ENCODE results near the gene RAB5B. TPM values are rescaled to one million over a fixed set of nuclear protein-coding genes. Genes with fewer than 3 reads are reported as not detected.

RAB5B gene
- total RNA-seq, 1 experiment from 2014 or later = 44.5 TPM

DNA sequence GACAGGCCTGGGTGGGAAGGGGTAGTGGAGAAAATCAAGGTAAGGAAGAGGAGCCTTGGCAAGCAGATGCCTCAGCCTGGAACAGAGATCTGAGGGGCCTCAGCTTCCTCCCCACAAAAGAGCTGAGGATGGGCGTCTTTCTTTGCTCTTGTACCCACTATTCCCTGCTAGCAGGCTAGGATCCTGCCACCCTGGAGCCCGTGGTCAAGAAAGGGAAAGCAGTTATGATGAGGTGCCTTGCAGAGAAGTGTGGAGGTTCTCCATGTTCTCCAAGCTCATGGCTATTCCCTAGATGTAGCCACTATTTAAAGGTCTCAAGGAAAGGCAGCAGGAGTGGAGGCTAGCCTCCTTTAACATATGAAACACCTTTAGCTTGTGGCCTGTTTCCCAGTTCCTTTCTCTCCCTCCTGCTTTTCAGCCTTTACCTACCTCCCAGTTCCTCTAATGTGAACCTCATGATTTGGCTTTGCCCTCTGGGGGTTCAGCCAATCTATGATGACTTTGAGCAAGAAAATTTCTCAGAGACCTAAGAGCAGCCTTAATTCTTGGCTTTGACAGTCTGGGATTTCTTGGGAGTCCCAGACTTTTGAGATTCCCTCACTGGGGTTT lies 48.1 kb downstream of the RAB5B start (continued):
- TF ChIP-seq, protein P1, sequence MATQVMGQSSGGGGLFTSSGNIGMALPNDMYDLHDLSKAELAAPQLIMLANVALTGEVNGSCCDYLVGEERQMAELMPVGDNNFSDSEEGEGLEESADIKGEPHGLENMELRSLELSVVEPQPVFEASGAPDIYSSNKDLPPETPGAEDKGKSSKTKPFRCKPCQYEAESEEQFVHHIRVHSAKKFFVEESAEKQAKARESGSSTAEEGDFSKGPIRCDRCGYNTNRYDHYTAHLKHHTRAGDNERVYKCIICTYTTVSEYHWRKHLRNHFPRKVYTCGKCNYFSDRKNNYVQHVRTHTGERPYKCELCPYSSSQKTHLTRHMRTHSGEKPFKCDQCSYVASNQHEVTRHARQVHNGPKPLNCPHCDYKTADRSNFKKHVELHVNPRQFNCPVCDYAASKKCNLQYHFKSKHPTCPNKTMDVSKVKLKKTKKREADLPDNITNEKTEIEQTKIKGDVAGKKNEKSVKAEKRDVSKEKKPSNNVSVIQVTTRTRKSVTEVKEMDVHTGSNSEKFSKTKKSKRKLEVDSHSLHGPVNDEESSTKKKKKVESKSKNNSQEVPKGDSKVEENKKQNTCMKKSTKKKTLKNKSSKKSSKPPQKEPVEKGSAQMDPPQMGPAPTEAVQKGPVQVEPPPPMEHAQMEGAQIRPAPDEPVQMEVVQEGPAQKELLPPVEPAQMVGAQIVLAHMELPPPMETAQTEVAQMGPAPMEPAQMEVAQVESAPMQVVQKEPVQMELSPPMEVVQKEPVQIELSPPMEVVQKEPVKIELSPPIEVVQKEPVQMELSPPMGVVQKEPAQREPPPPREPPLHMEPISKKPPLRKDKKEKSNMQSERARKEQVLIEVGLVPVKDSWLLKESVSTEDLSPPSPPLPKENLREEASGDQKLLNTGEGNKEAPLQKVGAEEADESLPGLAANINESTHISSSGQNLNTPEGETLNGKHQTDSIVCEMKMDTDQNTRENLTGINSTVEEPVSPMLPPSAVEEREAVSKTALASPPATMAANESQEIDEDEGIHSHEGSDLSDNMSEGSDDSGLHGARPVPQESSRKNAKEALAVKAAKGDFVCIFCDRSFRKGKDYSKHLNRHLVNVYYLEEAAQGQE (IDR thresholded peaks at IDR 0.05; ENCODE audit: low read depth) = no peak
- TF ChIP-seq ZFX (IDR thresholded peaks at IDR 0.05) (no peak), SRF (IDR thresholded peaks at IDR 0.05; ENCODE audit: low read depth) (no peak), EZH2phosphoT487 (IDR thresholded peaks at IDR 0.05; ENCODE audit: borderline replicate concordance) (no peak), RAD21 (IDR thresholded peaks at IDR 0.05; ENCODE audit: low read depth) (no peak), SIN3A (IDR thresholded peaks at IDR 0.05; ENCODE audit: low read depth) (no peak), ELF1 (IDR thresholded peaks at IDR 0.05; ENCODE audit: borderline replicate concordance, low read depth) (no peak), YY1 (IDR thresholded peaks at IDR 0.05; ENCODE audit: extremely low read depth, insufficient replicate concordance, low read depth, low read length) (no peak), FOSL1 (IDR thresholded peaks at IDR 0.05; ENCODE audit: low read depth) (no peak), CEBPB (IDR thresholded peaks at IDR 0.05; ENCODE audit: low read depth) (no peak)

DNA sequence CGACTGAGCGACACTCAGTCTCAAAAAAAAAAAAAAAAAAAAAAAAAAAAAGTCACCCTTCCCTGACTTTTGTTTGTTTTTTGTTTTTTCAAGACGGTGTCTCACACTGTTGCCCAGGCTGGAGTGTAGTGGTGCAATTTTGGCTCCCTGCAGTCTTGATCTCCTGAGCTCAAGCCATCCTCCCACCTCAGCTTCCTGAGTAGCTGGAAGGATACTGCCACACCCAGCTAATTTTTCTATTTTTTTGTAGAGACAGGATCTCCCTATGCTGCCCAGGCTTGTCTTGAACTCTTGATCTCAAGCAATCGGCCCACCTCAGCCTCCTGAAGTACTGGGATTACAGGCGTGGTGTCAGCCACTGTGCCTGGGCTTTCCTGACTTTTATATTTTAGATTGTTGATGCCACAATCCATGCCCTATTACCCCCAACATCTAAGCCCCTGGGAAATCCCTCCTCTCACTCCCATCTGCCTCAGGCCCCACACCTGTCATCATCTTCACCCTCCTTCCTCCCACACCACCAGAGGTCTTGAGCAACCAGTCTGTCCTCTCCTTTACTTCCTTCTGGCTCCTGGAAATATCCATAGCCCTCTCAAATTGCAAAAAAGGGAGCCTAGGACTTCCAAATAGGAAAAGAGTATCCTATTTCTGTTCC lies 54.8 kb downstream of the RAB5B start:
- no peak for ATAC-seq
- Histone ChIP-seq H2AFZ (ENCODE audit: low read depth, low read length, poor library complexity, severe bottlenecking) (no peak overlapping the region), H3K4me1 (ENCODE audit: control insufficient read depth in 1 of 2, insufficient read depth in 2 of 2, low read length in 2 of 2) (no peaks in the 10 kb centered on the region), H3K9me3 (ENCODE audit: control insufficient read depth in 1 of 2, insufficient read depth in 1 of 2, low read depth in 1 of 2, low read length in 2 of 2) (no peaks in the 10 kb centered on the region), H3K9me2 (ENCODE audit: insufficient read depth) (no peaks in the 10 kb centered on the region), H3K4me2 (ENCODE audit: low read length) (no peak overlapping the region), H3K27me3 (ENCODE audit: insufficient read depth, low read length) (no peaks in the 10 kb centered on the region), H3K4me3 (replicated peaks in 1 of 2; ENCODE audit: low read depth in 1 of 2, low read length in 2 of 2) (no peak overlapping the region), H4K20me1 (ENCODE audit: insufficient read depth) (no peaks in the 10 kb centered on the region), H3K79me2 (ENCODE audit: insufficient read depth, low read length) (no peaks in the 10 kb centered on the region), H3K9ac (ENCODE audit: low read length) (no peak overlapping the region), H3K36me3 (ENCODE audit: control insufficient read depth in 1 of 2, insufficient read depth in 2 of 2, low read length in 2 of 2) (no peaks in the 10 kb centered on the region), H3K27ac (ENCODE audit: low read depth, low read length) (no peak overlapping the region)
- POLR2A ChIA-PET = interaction anchor here (0.9 to 1.1 kb wide), 2 partner anchors 22 to 31 kb away, joined by 3 read pairs; partner anchors contain the start of gene SUOX
- TF ChIP-seq EZH2 (IDR thresholded peaks at IDR 0.05) (no peak), EGR1 (IDR thresholded peaks at IDR 0.05; ENCODE audit: low read depth) (no peak), POLR2AphosphoS5 (IDR thresholded peaks at IDR 0.05; ENCODE audit: low read depth, low read length) (no peak), ZFX (IDR thresholded peaks at IDR 0.05) (no peak), RAD21 (IDR thresholded peaks at IDR 0.05; ENCODE audit: low read depth) (no peak), SIN3A (IDR thresholded peaks at IDR 0.05; ENCODE audit: low read depth) (no peak), ZNF274 (IDR thresholded peaks at IDR 0.05; ENCODE audit: low read depth, low read length) (no peak), JUND (IDR thresholded peaks at IDR 0.05) (no peak), CEBPB (IDR thresholded peaks at IDR 0.05; ENCODE audit: low read depth) (no peak), CBX3 (IDR thresholded peaks at IDR 0.05; ENCODE audit: low read depth) (no peak), FOSL1 (IDR thresholded peaks at IDR 0.05; ENCODE audit: low read depth) (no peak), SP1 (IDR thresholded peaks at IDR 0.05; ENCODE audit: low read depth) (no peak), ELF1 (IDR thresholded peaks at IDR 0.05; ENCODE audit: borderline replicate concordance, low read depth) (no peak), YY1 (IDR thresholded peaks at IDR 0.05; ENCODE audit: extremely low read depth, insufficient replicate concordance, low read depth, low read length) (no peak)
- TF ChIP-seq, protein P2, sequence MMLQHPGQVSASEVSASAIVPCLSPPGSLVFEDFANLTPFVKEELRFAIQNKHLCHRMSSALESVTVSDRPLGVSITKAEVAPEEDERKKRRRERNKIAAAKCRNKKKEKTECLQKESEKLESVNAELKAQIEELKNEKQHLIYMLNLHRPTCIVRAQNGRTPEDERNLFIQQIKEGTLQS (IDR thresholded peaks at IDR 0.05) = no peak
- TF ChIP-seq, protein P3, sequence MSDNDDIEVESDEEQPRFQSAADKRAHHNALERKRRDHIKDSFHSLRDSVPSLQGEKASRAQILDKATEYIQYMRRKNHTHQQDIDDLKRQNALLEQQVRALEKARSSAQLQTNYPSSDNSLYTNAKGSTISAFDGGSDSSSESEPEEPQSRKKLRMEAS (IDR thresholded peaks at IDR 0.05) = no peak
- no peak for DNase-seq (ENCODE audit: low read depth, low spot score)
- RAD21 ChIA-PET (ENCODE audit: low non-redundant PET in 1 of 2, low total read pairs in 2 of 2, uncharacterized antibody in 2 of 2, unreplicated experiment in 2 of 2) = interaction anchor here (1.2 to 1.4 kb wide), 2 partner anchors 31 to 33 kb away, joined by 3 to 4 read pairs; partner anchors contain the start of gene SUOX (in 1 of the 2)
- no TSS peak for BruUV-seq (replicated peaks)
- intact Hi-C loops (cut with micrococcal nuclease) = loop anchor here (1.0 to 5.0 kb wide), 2 partner anchors 32 to 291 kb away; no protein-coding TSS in a partner anchor
- CTCF ChIA-PET = interaction anchor here (0.9 to 2.6 kb wide), 6 partner anchors 10 to 292 kb away, joined by 3 to 24 read pairs (median 6); partner anchors contain the start of gene SUOX
